ENCODE data around the gene ZDHHC22. TPM values are rescaled to one million over a fixed set of nuclear protein-coding genes. Genes with fewer than 3 reads are reported as not detected.

The ZDHHC22 gene
- total and polyA plus RNA-seq, 2 of the 13 experiments (the other 11 are each of a cell fraction or from before 2014, with no cell fraction given) = not detected

GRCh38 chr14:77102154-77102553 lies 39.4 kb downstream of the ZDHHC22 start:
- intact Hi-C loops (cut with micrococcal nuclease; ENCODE audit: unreplicated experiment) = no loop called here
- no peak for ATAC-seq
- TF ChIP-seq ZNF280B (CRISPR knock-in tag; IDR thresholded peaks at IDR 0.05; ENCODE audit: borderline replicate concordance) (no peak), MAF1 (CRISPR knock-in tag; IDR thresholded peaks at IDR 0.05; ENCODE audit: borderline replicate concordance) (no peak), RXRA (CRISPR knock-in tag; IDR thresholded peaks at IDR 0.05) (no peak), ZNF777 (CRISPR knock-in tag; IDR thresholded peaks at IDR 0.05) (no peak), ZNF414 (CRISPR knock-in tag; IDR thresholded peaks at IDR 0.05) (no peak), MEF2D (CRISPR knock-in tag; IDR thresholded peaks at IDR 0.05) (no peak), KMT2A (CRISPR knock-in tag; IDR thresholded peaks at IDR 0.05) (no peak), ZNF878 (CRISPR knock-in tag; IDR thresholded peaks at IDR 0.05) (no peak), MXD4 (CRISPR knock-in tag; IDR thresholded peaks at IDR 0.05) (no peak), ZNF3 (CRISPR knock-in tag; IDR thresholded peaks at IDR 0.05) (no peak), ZNF530 (CRISPR knock-in tag; IDR thresholded peaks at IDR 0.05; ENCODE audit: low read depth) (no peak)
- TF ChIP-seq, protein P1, sequence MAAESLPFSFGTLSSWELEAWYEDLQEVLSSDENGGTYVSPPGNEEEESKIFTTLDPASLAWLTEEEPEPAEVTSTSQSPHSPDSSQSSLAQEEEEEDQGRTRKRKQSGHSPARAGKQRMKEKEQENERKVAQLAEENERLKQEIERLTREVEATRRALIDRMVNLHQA (CRISPR knock-in tag; IDR thresholded peaks at IDR 0.05) = no peak
- H3K79me2 ChIP-seq (ENCODE audit: insufficient read depth, low read length) = peaks cover 14% of the 10 kb centered on the region
- BruUV-seq (replicated peaks) = no TSS peak
- H3K9me3 ChIP-seq (ENCODE audit: low read length) = no peaks in the 10 kb centered on the region
- in situ Hi-C loops (cut with HindIII; ENCODE audit: extremely low pct_ligation_motif_present, low pct_unique_long_range_greater_than_20kb) = no loop called here
- no peak overlapping the region for H3K4me3 ChIP-seq (replicated peaks in 1 of 3; ENCODE audit: insufficient read depth in 1 of 3, low read depth in 2 of 3, low read length in 3 of 3)
- H3K27ac ChIP-seq (ENCODE audit: extremely low read length, insufficient read depth, low read length) = no peak overlapping the region
- H3K27me3 ChIP-seq (ENCODE audit: control insufficient read depth in 1 of 2, insufficient read depth in 2 of 2, low read length in 2 of 2) = no peaks in the 10 kb centered on the region; a peak in 1 of 5 replicates
- no peak for DNase-seq (ENCODE audit: low spot score)
- POLR2A ChIA-PET = no interaction called here
- peaks cover 0 to 12% of the 10 kb centered on the region in 2 experiments; a peak in 3 of 5 replicates for H3K36me3 ChIP-seq (replicated peaks in 1 of 2; ENCODE audit: control insufficient read depth in 1 of 2, insufficient read depth in 2 of 2, low read length in 2 of 2)
- no peak overlapping the region for H3K9ac ChIP-seq (ENCODE audit: insufficient read depth, low read depth, low read length)
- peaks cover 13% of the 10 kb centered on the region for H3K4me1 ChIP-seq (ENCODE audit: insufficient read depth, low read length)
- CTCF ChIA-PET (ENCODE audit: low intra/inter-chr PET ratio, low total read pairs) = no interaction called here
- FAIRE-seq = no peak
- 86% methylated on average over 4 of the region's 4 CpGs for WGBS (ENCODE audit: low lambda C conversion rate)
- H4K20me1 ChIP-seq (ENCODE audit: insufficient read depth, low read length) = no peaks in the 10 kb centered on the region
- H3K4me2 ChIP-seq (ENCODE audit: low read depth, low read length) = no peak overlapping the region
- H2AFZ ChIP-seq (ENCODE audit: low read length) = no peak overlapping the region

Measured in HepG2 (cell line).